B cell (primary cell): ENCODE results near the gene SH2D4B.

Experiments
- CTCF ChIP-seq: fragments of 200-600 bp; IDR thresholded peaks from one replicate; pipeline ENCODE4 v1.8.0; 2022; ENCODE audit warnings: antibody characterized with exemption, mild to moderate bottlenecking
- EZH2 ChIP-seq: IDR thresholded peaks from 2 replicates; pipeline ENCODE4 v1.6.1; 2012; ENCODE audit warnings: borderline replicate concordance, low read depth, mild to moderate bottlenecking, moderate library complexity, low read length; ENCODE audit not compliant: insufficient read depth, poor library complexity, severe bottlenecking

GRCh38 chr10:80647173-80647833, 109.6 kb downstream of the SH2D4B start:
- TF ChIP-seq CTCF = no peak
- TF ChIP-seq EZH2 = no peak
